Germinal center (tissue), 1 donor: Measurements from ENCODE around the gene OS9.
"Not testable (repeated sequence)": the region's sequence is repeated elsewhere in the genome, so short reads cannot be mapped to it uniquely, and the experiment has no call there.

Experiments used
- DNase-seq: peaks from one replicate; pipeline ENCODE4 v3.0.0; 2012; ENCODE audit warnings: mixed read lengths, low spot score

Gene OS9

GRCh38 chr12:57693659-57694458, at the start of gene OS9:
Gene OS9, plus strand, starts transcription at chr12:57694132. Its CDS starts 30 bp downstream, at chr12:57694162.
- peak; percentile 98 for DNase-seq

GRCh38 chr12:57645990-57646658, 47.8 kb upstream of the OS9 start:
- not testable (repeated sequence) for DNase-seq

- DNase-seq, result not testable (repeated sequence)
Measured at GRCh38 chr12:57646659-57647049, 47.3 kb upstream of the OS9 start.

GRCh38 chr12:57654042-57654441, 39.9 kb upstream of the OS9 start:
- no peak for DNase-seq

GRCh38 chr12:57655541-57656240, 38.2 kb upstream of the OS9 start:
- no peak for DNase-seq

GRCh38 chr12:57656408-57656807, 37.5 kb upstream of the OS9 start:
- DNase-seq, result not testable (repeated sequence)

- DNase-seq, result no peak
Measured at GRCh38 chr12:57657744-57658143, 36.2 kb upstream of the OS9 start.

GRCh38 chr12:57658890-57659289, 35.0 kb upstream of the OS9 start:
- DNase-seq, result no peak

GRCh38 chr12:57661376-57661775, 32.6 kb upstream of the OS9 start:
- no peak for DNase-seq

- not testable (repeated sequence) for DNase-seq
Measured at GRCh38 chr12:57665066-57665820, 28.7 kb upstream of the OS9 start.

GRCh38 chr12:57666897-57667296, 27.0 kb upstream of the OS9 start:
- no peak for DNase-seq

- not testable (repeated sequence) for DNase-seq
Measured at GRCh38 chr12:57669691-57670090, 24.2 kb upstream of the OS9 start.

- not testable (repeated sequence) for DNase-seq
Measured at GRCh38 chr12:57671811-57672210, 22.1 kb upstream of the OS9 start.

GRCh38 chr12:57672801-57673200, 21.1 kb upstream of the OS9 start:
- DNase-seq, result no peak

GRCh38 chr12:57674691-57675090, 19.2 kb upstream of the OS9 start:
- no peak for DNase-seq

- DNase-seq, result not testable (repeated sequence)
Measured at GRCh38 chr12:57677947-57678346, 16.0 kb upstream of the OS9 start.

- DNase-seq, result no peak
Measured at GRCh38 chr12:57679697-57680096, 14.2 kb upstream of the OS9 start.

- DNase-seq, result no peak
Measured at GRCh38 chr12:57687862-57688261, 6.1 kb upstream of the OS9 start.

- no peak for DNase-seq
Measured at GRCh38 chr12:57688931-57689330, 5.0 kb upstream of the OS9 start.

GRCh38 chr12:57692500-57692899, 1.4 kb upstream of the OS9 start:
- DNase-seq, result no peak

- DNase-seq, result no peak
Measured at GRCh38 chr12:57693317-57693658, 644 bp upstream of the OS9 start.

- no peak for DNase-seq
Measured at GRCh38 chr12:57694459-57695019, 607 bp downstream of the OS9 start.
